Cerebellar cortex (tissue), 1 donor: ENCODE measurements around the gene METAP1D.
"Not testable (repeated sequence)": the region's sequence is repeated elsewhere in the genome, so short reads cannot be mapped to it uniquely, and the experiment has no call there.

Source experiments
- DNase-seq: peaks from one replicate; pipeline ENCODE4 v3.0.0-alpha.2; 2015; ENCODE audit warnings: low spot score

The METAP1D gene

DNA sequence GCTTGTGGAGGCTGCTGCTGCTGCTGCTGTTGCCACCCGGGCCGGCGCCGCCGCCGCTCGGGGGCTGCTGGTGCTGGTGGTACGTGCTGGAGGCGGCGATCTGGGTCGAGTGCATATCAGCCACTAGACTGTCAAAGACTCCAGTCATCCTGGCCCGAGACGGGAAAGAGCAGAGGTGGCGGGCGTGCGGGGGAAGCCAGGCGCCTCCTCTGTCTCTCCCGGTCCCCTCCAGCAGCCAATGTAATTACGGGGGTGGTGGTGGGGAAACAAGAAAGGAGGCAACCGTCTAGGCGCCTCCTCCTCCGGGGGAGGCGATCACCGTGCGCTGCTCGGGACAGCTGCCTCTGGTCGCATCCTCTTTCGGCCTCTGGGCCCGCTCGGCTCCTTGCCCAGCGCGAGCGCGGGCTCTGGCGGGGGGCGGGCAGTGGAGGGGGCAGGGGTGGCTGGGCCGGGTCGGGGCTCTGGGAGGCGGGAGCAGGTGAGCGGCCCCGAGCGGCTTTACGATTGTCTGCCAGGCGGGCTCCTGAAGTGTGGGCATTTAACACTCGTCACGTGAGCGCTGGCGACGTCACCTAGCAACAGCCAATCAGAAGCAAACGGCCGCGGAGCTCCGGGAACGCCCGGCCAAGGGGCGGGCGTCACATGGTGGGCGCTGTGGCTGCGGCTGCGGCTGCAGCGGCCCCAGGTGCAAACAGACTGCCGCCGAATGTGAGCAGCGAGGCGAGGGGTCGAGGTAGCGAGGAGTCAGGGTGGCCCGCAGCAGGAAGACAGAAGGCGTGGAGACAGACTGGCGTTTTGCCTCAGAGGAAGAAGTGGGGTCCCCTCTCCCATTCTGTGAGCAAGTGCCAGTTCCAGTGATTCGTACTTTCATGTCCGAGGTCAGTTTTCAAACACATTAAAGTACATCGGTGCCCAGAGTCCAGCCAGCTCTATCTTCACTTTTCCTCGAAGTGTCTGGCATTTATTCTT lies 102.9 kb downstream of the METAP1D start, which contains the start of gene DLX2:
Gene DLX2, minus strand, starts transcription at position 510 of the 969 bp plus-strand sequence. Its CDS starts 362 bp downstream, at position 148.
- peak; percentile 89 for DNase-seq

DNA sequence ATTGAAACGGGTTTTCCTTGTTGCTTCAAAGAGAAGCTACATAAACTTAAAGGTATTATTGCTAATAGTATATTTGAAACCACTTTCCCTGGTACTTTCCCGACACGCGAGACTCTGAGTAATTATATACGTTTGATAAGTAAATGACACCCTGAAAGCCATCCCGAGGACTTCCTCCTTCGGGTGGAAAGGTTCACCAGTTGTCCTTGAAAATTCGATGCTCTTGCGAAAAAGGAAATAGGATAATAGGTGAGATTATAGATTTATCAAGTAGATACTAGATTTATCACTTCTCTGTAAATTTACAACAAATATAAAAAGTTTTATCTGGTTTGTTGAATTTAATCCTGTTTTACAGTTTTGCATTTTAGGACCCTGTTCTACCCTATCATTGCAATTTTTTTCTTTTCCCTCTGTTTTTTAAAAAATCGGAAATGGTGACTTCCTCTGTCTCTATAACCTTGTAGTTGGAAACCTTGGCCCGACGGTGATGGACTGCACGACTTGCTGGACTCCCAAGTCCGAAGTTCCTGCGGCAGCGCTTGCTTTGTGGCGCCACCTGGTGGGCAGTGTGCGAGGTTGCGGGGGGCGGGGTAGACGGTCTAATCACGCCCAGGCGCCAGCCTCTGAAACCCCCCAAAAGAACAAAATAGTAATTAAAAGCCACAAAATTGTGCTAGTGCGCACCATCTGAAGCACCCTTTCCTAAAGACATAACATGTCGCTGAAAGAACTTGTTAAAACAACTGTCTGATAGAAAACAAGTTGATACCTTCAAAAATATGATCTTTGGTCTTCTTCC lies 103.9 kb downstream of the METAP1D start:
- DNase-seq = peak; percentile 88

DNA sequence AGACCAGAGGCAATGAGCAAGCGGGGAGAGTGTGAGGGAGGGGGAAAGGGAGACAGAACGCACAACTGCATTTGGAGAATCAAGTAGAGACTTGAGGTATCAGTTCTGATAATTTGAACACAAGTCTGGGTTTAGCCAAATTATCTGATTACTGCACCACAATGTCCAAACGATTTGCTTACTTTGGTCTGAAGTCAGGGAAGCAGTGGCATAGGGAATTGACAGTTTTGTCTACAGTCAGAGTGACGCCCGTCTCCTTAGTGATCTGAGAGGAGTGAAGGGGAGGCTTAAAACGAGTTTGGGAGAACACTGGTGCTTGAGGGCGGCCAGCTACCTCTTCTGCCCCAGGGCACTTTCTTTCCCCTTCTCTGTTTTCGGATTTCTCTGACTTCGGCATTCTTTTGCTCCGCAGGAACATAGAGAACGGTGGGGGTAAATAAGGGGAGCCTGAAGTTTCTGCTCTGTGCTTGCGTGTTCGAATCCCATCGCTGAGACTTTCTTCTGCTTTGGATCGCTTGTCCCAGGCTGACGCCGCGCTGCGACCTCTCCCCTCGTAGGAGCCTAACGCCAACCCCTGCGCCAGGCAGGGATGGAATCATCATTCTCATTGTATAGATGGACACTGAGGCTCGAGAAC lies 105.8 kb downstream of the METAP1D start:
- no peak for DNase-seq

DNA sequence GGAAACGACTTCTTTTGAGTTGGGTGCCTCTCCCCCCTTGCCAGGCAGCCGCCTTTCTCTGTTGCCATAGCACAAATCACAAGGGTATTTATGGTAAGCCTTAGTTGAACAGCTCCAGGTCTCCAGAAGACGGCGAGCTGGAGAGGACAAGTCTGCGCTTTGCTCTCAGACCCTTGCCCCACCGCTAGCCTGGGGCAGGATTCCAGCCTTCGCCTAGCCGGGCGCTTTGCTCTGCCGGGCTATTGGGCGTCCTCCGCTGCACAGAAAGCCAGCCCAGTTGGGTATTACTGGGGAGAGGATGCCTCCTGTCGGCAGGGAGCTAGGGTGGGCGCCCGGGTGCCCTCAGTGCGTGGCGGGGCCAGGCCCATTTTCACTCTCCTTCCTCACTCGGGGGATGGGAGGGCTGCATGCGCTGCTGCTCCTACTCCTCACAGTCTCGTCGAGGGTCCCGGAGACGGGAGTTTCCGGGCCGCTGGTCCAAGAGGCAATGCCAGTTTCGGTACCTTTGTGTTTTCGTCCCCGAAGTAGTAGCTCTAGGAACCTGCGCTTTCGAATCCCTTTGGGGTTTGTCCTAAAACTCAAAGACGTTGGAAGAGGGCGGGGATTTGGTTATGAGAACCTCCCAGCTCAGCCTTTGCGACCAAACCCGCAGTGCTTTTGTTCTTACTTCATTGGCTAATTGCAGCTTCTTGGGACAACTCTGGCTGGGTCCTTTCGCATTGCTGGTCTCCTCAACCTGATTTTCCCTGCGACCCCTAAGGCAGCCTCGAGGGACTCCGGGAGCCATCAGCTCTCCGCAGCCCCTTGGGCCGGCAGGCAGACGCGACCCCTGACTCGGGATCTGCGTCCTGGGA lies 106.6 kb downstream of the METAP1D start:
- DNase-seq = no peak

GRCh38 chr2:172107690-172108586 lies 108.2 kb downstream of the METAP1D start:
- no peak for DNase-seq

DNA sequence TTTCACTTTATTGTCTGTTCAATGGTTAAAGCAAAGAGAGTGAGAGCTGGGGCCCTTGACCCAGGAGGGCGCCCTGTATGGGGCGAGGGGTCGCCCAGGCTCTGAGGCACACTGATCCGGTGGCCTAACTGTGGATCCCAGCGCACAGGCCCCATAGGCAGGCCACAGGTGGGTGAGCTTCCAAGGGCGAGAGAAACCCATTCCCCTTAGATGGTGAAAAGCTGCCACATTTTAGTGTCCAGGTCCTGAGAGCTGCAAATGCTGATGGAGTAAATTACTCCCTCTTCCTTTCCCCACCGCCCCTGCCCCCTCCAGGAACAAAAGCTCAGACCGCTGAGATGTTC lies 108.8 kb downstream of the METAP1D start:
- no peak for DNase-seq

DNA sequence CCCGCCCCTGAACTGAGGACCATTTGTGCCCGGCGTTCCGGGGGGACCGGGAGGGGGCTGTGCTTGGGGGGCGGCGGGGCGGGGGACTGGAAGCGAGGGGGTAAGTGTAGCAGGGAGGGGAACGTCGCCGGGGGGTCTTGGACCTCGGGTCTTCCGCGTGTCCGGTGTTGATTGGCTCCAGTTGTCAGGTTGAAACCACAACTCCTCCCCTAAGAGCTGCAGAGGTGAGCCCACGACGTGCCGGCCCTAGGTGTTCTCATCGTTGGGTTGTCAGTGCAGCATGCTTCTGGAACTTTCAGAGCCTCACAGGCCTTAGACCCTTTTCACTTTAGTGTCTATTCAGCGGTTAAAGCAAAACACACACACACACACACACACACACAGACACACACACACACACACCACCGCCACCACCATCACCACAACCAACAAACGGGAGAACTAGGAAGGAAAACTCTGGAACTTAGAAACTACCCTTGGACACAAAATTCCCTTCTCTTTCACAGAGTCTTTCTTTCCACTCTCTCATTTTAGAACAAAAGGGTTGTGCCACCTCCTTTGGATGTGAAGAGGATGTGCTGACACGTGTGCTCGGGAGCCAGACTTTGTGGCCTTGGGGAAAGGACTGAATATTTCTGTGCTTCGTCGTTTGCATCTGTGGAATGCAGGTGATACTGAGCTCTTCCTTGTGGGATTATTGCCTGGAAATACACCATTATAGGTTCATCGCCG lies 109.7 kb downstream of the METAP1D start:
- DNase-seq = no peak

GRCh38 chr2:172109988-172110811 lies 110.4 kb downstream of the METAP1D start:
- no peak for DNase-seq

- peak; percentile 70 for DNase-seq
Observed at GRCh38 chr2:172113617-172114016, 113.9 kb downstream of the METAP1D start.

GRCh38 chr2:172114176-172114575 lies 114.4 kb downstream of the METAP1D start:
- not testable (repeated sequence) for DNase-seq

GRCh38 chr2:172114579-172114978 lies 114.8 kb downstream of the METAP1D start:
- no peak for DNase-seq

GRCh38 chr2:172116107-172116506 lies 116.4 kb downstream of the METAP1D start:
- no peak for DNase-seq

- DNase-seq = no peak
Observed at GRCh38 chr2:172119089-172119488, 119.3 kb downstream of the METAP1D start.

- DNase-seq = no peak
Observed at GRCh38 chr2:172120118-172120517, 120.4 kb downstream of the METAP1D start.

- DNase-seq = no peak
Observed at GRCh38 chr2:172128484-172128883, 128.7 kb downstream of the METAP1D start.

GRCh38 chr2:172129404-172129803 lies 129.7 kb downstream of the METAP1D start:
- DNase-seq = no peak
